SH-SY5Y (cell line): ENCODE data around the gene PDZRN4.

ENCODE experiments used
- GATA2 ChIP-seq: IDR thresholded peaks from 2 replicates; pipeline ENCODE4 v1.6.1; 2011; ENCODE audit warnings: mild to moderate bottlenecking, low read depth, low read length
- GATA3 ChIP-seq: IDR thresholded peaks from 2 replicates; pipeline ENCODE4 v1.6.1; 2011; ENCODE audit warnings: low read depth, mild to moderate bottlenecking, low read length, moderate library complexity

DNA sequence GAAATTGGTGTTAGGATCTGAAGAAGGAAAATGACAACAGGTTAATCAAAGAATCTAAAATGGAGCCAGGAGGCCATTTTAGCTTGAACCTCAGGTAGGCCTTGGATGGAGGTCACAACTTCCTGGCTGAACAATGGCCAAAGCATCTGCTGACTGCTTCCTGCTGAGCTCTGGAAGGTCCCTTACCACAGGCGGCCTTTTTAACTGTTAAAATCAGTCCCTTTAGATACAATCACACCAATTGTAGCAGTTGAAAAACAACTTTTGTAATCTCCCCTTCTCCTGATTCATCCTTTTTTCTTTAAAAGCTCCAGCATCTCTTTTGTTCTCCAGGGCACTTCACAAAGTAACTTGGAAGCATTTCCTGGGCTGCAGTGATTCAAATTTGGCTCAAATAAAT lies 388.8 kb downstream of the PDZRN4 start:
- TF ChIP-seq GATA2 = no peak
- no peak for TF ChIP-seq GATA3
